CD14-positive monocyte (primary cell): ENCODE results near the gene ETDC. TPM values are rescaled to one million over a fixed set of nuclear protein-coding genes. Genes with fewer than 3 reads are reported as not detected.

Experiments used
- DNase-seq, 3 donors: peaks; one replicate each; pipeline ENCODE4 v3.0.0-alpha.2; 2011 to 2022
- H2AFZ ChIP-seq: 2 replicates; pipeline ENCODE4 v1.6.0; 2012; ENCODE audit warnings: mild to moderate bottlenecking, low read depth, low read length, inconsistent platforms; ENCODE audit not compliant: insufficient read depth, poor library complexity, severe bottlenecking
- H3K27ac ChIP-seq, 2 donors: 1 replicate in 1 of 2; 2 replicates in 1 of 2; pipeline ENCODE4 v1.5.1; 2012 to 2013; ENCODE audit warnings: low read length in 2 of 2, control low read depth in 1 of 2, inconsistent platforms in 1 of 2, low read depth in 1 of 2, mild to moderate bottlenecking in 1 of 2
- H3K27me3 ChIP-seq, 2 donors: one replicate each; pipeline versions ENCODE4 v1.6.0 to v1.6.1; 2011 to 2013; ENCODE audit warnings: low read length in 2 of 2; ENCODE audit not compliant: control insufficient read depth in 2 of 2, insufficient read depth in 2 of 2
- H3K36me3 ChIP-seq, 2 donors: replicated peaks in 1 of 2; 1 replicate in 1 of 2; 2 replicates in 1 of 2; pipeline versions ENCODE4 v1.5.1 to v1.6.1; 2012 to 2013; ENCODE audit warnings: low read length in 2 of 2, control low read depth in 1 of 2, inconsistent platforms in 1 of 2, mild to moderate bottlenecking in 1 of 2; ENCODE audit not compliant: insufficient read depth in 2 of 2, control insufficient read depth in 1 of 2
- H3K4me1 ChIP-seq, 2 donors: 1 replicate in 1 of 2; 2 replicates in 1 of 2; pipeline versions ENCODE4 v1.5.1 to v1.6.1; 2012 to 2013; ENCODE audit warnings: low read length in 2 of 2, control low read depth in 1 of 2, inconsistent platforms in 1 of 2, mild to moderate bottlenecking in 1 of 2, moderate library complexity in 1 of 2; ENCODE audit not compliant: insufficient read depth in 2 of 2, control insufficient read depth in 1 of 2
- H3K4me2 ChIP-seq: replicated peaks from 2 replicates; pipeline ENCODE3; 2012; ENCODE audit warnings: low read length, moderate library complexity, mild to moderate bottlenecking; ENCODE audit not compliant: poor library complexity, severe bottlenecking; ENCODE audit errors: extremely low read depth
- H3K4me3 ChIP-seq, 3 experiments: fragments of 200-600 bp in 1 of 3; sonication (generic) in 1 of 3; replicated peaks in 1 of 3; 1 replicate in 2 of 3; 2 replicates in 1 of 3; pipeline ENCODE4 v1.5.1; 2011 to 2013; ENCODE audit warnings: low read length in 3 of 3, mild to moderate bottlenecking in 3 of 3, control low read depth in 2 of 3, low read depth in 2 of 3, inconsistent platforms in 1 of 3, moderate library complexity in 1 of 3
- H3K79me2 ChIP-seq: 2 replicates; pipeline ENCODE4 v1.6.0; 2012; ENCODE audit warnings: mild to moderate bottlenecking, control low read depth, inconsistent platforms, low read length, moderate library complexity; ENCODE audit not compliant: insufficient read depth
- H3K9ac ChIP-seq: 2 replicates; pipeline ENCODE4 v1.6.0; 2017; ENCODE audit warnings: low read length, mild to moderate bottlenecking; ENCODE audit not compliant: insufficient read depth, poor library complexity, severe bottlenecking
- H3K9me3 ChIP-seq, 2 donors: replicated peaks in 1 of 2; 1 replicate in 1 of 2; 2 replicates in 1 of 2; pipeline versions ENCODE4 v1.5.1 to v1.6.1; 2012 to 2013; ENCODE audit warnings: low read length in 2 of 2, control low read depth in 1 of 2; ENCODE audit not compliant: control insufficient read depth in 1 of 2, insufficient read depth in 1 of 2
- H4K20me1 ChIP-seq: 2 replicates; pipeline ENCODE4 v1.6.0; 2012; ENCODE audit warnings: mild to moderate bottlenecking, low read length, control low read depth, moderate library complexity; ENCODE audit not compliant: insufficient read depth
- H3K27ac Mint-ChIP-seq, 7 donors: one replicate each; pipeline ENCODE4 v1.8.0; 2020; ENCODE audit warnings: mild to moderate bottlenecking in 7 of 7, mixed read lengths in 7 of 7, moderate library complexity in 6 of 7, inconsistent platforms in 2 of 7
- H3K27me3 Mint-ChIP-seq, 3 donors: one replicate each; pipeline ENCODE4 v1.8.0; 2021 to 2022; ENCODE audit warnings: low read depth in 3 of 3, mild to moderate bottlenecking in 3 of 3, mixed read lengths in 3 of 3, moderate library complexity in 3 of 3, inconsistent platforms in 1 of 3
- H3K36me3 Mint-ChIP-seq, 2 donors: one replicate each; pipeline ENCODE4 v1.8.0; 2020; ENCODE audit warnings: mixed read lengths in 2 of 2, inconsistent platforms in 1 of 2, mild to moderate bottlenecking in 1 of 2
- H3K4me1 Mint-ChIP-seq: one replicate; pipeline ENCODE4 v1.8.0; 2020; ENCODE audit warnings: mild to moderate bottlenecking, mixed read lengths
- H3K4me3 Mint-ChIP-seq, 2 donors: one replicate each; pipeline ENCODE4 v1.8.0; 2020; ENCODE audit warnings: mild to moderate bottlenecking in 2 of 2, mixed read lengths in 2 of 2, moderate library complexity in 1 of 2
- H3K9me3 Mint-ChIP-seq, 7 donors: one replicate each; pipeline ENCODE4 v1.8.0; 2020 to 2022; ENCODE audit warnings: mixed read lengths in 7 of 7, mild to moderate bottlenecking in 6 of 7, moderate library complexity in 6 of 7, inconsistent platforms in 2 of 7
- WGBS: methylation state at CpG from one replicate; pipeline ENCODE4 v1.1.5; 2013; ENCODE audit warnings: missing lambda C conversion rate; ENCODE audit not compliant: insufficient coverage; 5-methylcytosine and 5-hydroxymethylcytosine counted together
- intact Hi-C, 2 donors: fragments of 100-400 bp; cut with micrococcal nuclease; formaldehyde crosslinking; loops; one replicate each; pipeline versions ENCODE4 v1.15.0 to v1.15.1; 2023
- polyA plus RNA-seq, 3 donors: library from polyadenylated mRNA; depleted of rRNA in 1 of 3; unstranded in 2 of 3; stranded (reverse) in 1 of 3; fragments of 300-500 nt in 2 of 3; fragments of >200 nt in 1 of 3; fragmentation: Illumina TruSeq in 2 of 3; gene quantifications; 1 replicate in 2 of 3; 2 replicates in 1 of 3; pipeline ENCODE4 v1.2.3, GENCODE V29; 2012 to 2021
- TF ChIP-seq, protein P1 (sequence below): fragments of 200-600 bp; IDR thresholded peaks from one replicate; pipeline ENCODE4 v1.8.0; 2022; ENCODE audit warnings: antibody characterized with exemption, mild to moderate bottlenecking

ETDC gene
- polyA plus RNA-seq, 3 donors = not detected

GRCh38 chrX:135295238-135295943 is 13.9 kb upstream of the ETDC start:
- Mint-ChIP-seq H3K4me1 (peaks cover 11% of the 10 kb centered on the region), H3K27me3 (peaks cover 0 to 2% (median 0%) of the 10 kb centered on the region in 3 donors), H3K9me3 (peaks cover 0 to 25% (median 6%) of the 10 kb centered on the region in 7 donors), H3K36me3 (peaks cover 14% of the 10 kb centered on the region in 2 donors), H3K27ac (peak overlapping the region in 3 of 7 donors; percentile 32 to 64 (median 37)), H3K4me3 (peak overlapping the region; percentile 74 to 80)
- Histone ChIP-seq H3K9me3 (peaks cover 0 to 7% of the 10 kb centered on the region in 2 donors), H3K4me2 (peak overlapping the region; percentile 52), H3K27me3 (no peaks in the 10 kb centered on the region), H3K4me3 (peak overlapping the region in 2 of 3 experiments; percentile 21 to 44), H3K4me1 (peaks cover 0 to 11% of the 10 kb centered on the region in 2 donors), H3K9ac (no peak overlapping the region), H3K79me2 (no peaks in the 10 kb centered on the region), H3K27ac (no peak overlapping the region), H3K36me3 (peaks cover 0 to 7% of the 10 kb centered on the region in 2 donors), H2AFZ (no peak overlapping the region), H4K20me1 (no peaks in the 10 kb centered on the region)
- intact Hi-C loops = no loop called here
- peak; percentile 6 to 18 (median 17) for DNase-seq
- TF ChIP-seq, protein P1, sequence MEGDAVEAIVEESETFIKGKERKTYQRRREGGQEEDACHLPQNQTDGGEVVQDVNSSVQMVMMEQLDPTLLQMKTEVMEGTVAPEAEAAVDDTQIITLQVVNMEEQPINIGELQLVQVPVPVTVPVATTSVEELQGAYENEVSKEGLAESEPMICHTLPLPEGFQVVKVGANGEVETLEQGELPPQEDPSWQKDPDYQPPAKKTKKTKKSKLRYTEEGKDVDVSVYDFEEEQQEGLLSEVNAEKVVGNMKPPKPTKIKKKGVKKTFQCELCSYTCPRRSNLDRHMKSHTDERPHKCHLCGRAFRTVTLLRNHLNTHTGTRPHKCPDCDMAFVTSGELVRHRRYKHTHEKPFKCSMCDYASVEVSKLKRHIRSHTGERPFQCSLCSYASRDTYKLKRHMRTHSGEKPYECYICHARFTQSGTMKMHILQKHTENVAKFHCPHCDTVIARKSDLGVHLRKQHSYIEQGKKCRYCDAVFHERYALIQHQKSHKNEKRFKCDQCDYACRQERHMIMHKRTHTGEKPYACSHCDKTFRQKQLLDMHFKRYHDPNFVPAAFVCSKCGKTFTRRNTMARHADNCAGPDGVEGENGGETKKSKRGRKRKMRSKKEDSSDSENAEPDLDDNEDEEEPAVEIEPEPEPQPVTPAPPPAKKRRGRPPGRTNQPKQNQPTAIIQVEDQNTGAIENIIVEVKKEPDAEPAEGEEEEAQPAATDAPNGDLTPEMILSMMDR = no peak
- 0% methylated on average over 6 of the region's 26 CpGs for WGBS

DNA sequence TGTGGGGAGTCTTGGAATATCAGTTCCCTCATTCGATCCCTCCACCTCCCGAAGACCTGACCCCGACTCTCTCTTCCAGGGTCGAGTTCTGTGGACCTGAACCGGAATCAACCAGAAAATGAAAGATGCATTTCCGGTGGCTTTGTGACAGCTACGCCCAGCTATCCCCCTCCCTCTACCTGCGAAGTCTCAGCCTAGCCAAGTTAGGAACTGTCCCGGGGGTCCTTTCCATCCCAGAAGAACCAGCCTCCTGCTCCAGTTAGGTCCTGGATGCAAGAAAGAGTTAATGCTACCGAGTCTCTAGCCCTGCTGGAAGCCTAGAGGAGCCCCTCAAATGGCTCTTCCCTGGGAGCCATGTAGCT is 13.4 kb upstream of the ETDC start:
- Mint-ChIP-seq H3K9me3 (peaks cover 0 to 25% (median 6%) of the 10 kb centered on the region in 7 donors), H3K4me3 (peak overlapping the region; percentile 74 to 80), H3K36me3 (peaks cover 14% of the 10 kb centered on the region in 2 donors), H3K4me1 (peaks cover 11% of the 10 kb centered on the region), H3K27ac (peak overlapping the region in 3 of 7 donors; percentile 32 to 64 (median 37)), H3K27me3 (peaks cover 0 to 4% (median 0%) of the 10 kb centered on the region in 3 donors)
- DNase-seq = no peak
- 30% methylated on average over 2 of the region's 10 CpGs for WGBS
- Histone ChIP-seq H3K9ac (no peak overlapping the region), H2AFZ (no peak overlapping the region), H4K20me1 (no peaks in the 10 kb centered on the region), H3K36me3 (peaks cover 0 to 7% of the 10 kb centered on the region in 2 donors), H3K9me3 (peaks cover 0 to 7% of the 10 kb centered on the region in 2 donors), H3K4me2 (peak overlapping the region; percentile 52), H3K27me3 (no peaks in the 10 kb centered on the region), H3K27ac (no peak overlapping the region), H3K4me1 (peaks cover 0 to 11% of the 10 kb centered on the region in 2 donors), H3K79me2 (no peaks in the 10 kb centered on the region), H3K4me3 (peak overlapping the region in 2 of 3 experiments; percentile 21 to 44)
- intact Hi-C loops = no loop called here
- TF ChIP-seq, protein P1 = no peak
